GM06990 (cell line): Measurements from ENCODE around the gene HSD17B12.

ENCODE experiments used
- DNase-seq: peaks from one replicate; pipeline ENCODE4 v3.0.0-alpha.2; 2011; ENCODE audit not compliant: insufficient read length; ENCODE audit errors: extremely low read depth
- H3K27me3 ChIP-seq: replicated peaks from 2 replicates; pipeline ENCODE4 v1.6.0; 2011; ENCODE audit warnings: low read length; ENCODE audit not compliant: control insufficient read depth, insufficient read depth
- H3K36me3 ChIP-seq: 2 replicates; pipeline ENCODE4 v1.5.1; 2011; ENCODE audit warnings: low read length; ENCODE audit not compliant: control insufficient read depth, insufficient read depth
- H3K4me3 ChIP-seq: replicated peaks from 2 replicates; pipeline ENCODE4 v1.5.1; 2011; ENCODE audit warnings: low read depth, mild to moderate bottlenecking, control low read depth, low read length
- CTCF ChIP-seq: IDR thresholded peaks from 2 replicates; pipeline ENCODE4 v1.5.1; 2011; ENCODE audit warnings: low read length, control low read depth, mild to moderate bottlenecking, inconsistent platforms; ENCODE audit not compliant: insufficient read depth, poor library complexity, severe bottlenecking

Gene HSD17B12

DNA sequence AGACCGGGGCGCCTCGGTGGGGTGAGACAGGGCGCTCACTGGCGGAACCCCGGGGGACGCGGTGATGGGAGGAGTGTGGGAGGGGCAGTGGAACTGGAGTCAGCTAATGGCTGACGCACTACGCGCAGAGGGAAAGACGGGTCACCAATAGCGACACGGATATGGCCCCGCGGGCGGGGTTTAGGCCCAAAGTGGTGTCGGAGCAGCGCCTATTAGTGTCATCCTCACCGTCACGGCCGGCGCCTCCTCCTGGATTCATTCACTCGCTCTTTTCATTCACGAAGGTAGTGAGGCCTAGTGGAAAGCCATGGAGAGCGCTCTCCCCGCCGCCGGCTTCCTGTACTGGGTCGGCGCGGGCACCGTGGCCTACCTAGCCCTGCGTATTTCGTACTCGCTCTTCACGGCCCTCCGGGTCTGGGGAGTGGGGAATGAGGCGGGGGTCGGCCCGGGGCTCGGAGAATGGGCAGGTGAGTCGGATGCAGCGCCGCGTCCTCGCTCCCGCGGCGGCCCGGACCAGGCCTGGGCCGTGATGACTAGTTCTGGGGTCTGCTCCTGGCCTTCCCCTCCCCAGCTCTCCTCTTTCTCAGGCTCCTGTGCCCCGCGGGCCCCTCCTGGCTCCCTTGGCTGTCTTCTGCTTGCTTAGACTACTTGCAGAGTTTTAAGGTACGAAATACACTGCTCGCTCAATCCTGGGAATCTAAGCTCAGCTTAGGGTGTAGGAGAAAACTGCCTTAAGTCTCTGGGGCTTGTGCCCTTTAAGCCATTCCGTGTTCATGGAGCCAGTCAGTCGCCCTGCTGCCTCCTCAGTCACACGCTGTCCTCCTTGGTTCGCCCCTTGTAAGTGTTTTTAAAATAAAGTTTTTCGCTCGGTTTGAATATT is at the start of gene HSD17B12:
HSD17B12 (plus strand) TSS at position 218 of the 880 bp plus-strand sequence; CDS start at position 308, 90 bp downstream.
- peak; percentile 99 for DNase-seq
- no peak for TF ChIP-seq CTCF
- Histone ChIP-seq H3K27me3 (no peaks in the 10 kb centered on the region), H3K4me3 (peak within 1 kb of the TSS; percentile 93), H3K36me3 (peaks cover 1% of the 10 kb centered on the region; the same call in 1 of the 2 replicates)

DNA sequence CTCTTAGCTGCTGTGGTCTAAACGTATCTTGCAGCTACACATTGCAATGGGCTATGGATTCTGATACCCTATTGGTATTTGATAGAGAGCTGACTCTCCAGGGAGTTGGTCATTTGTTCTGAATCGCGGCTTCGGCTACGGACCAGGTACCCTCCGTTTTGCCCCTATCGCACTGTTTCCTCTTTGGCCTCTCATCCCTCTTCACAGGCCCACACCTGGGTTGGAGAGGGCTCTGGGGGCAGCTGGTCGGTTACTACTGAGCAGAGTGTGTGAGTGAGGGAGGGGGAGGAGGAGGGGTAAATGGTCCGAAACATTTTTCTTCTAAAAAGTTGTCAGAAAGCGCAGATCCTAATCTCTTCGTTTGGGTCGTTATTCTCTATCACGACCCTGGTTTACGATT is 48.8 kb upstream of the HSD17B12 start:
- no peak for DNase-seq
- no peaks in the 10 kb centered on the region for H3K36me3 ChIP-seq
- TF ChIP-seq CTCF, result no peak
- no peaks in the 10 kb centered on the region; the same call in 1 of the 2 replicates for H3K27me3 ChIP-seq
- no peak overlapping the region for H3K4me3 ChIP-seq

- H3K27me3 ChIP-seq, result no peaks in the 10 kb centered on the region; the same call in 1 of the 2 replicates
- DNase-seq, result no peak
- H3K4me3 ChIP-seq, result no peak overlapping the region
- TF ChIP-seq CTCF, result no peak
- no peaks in the 10 kb centered on the region for H3K36me3 ChIP-seq
Measured at GRCh38 chr11:43632181-43632580, 48.4 kb upstream of the HSD17B12 start.

GRCh38 chr11:43638717-43639116 is 41.8 kb upstream of the HSD17B12 start:
- Histone ChIP-seq H3K27me3 (no peaks in the 10 kb centered on the region; the same call in 1 of the 2 replicates), H3K36me3 (no peaks in the 10 kb centered on the region), H3K4me3 (no peak overlapping the region)
- DNase-seq, result no peak
- no peak for TF ChIP-seq CTCF

GRCh38 chr11:43639224-43639623 is 41.3 kb upstream of the HSD17B12 start:
- DNase-seq, result no peak
- H3K4me3 ChIP-seq, result no peak overlapping the region
- H3K27me3 ChIP-seq, result no peaks in the 10 kb centered on the region; the same call in 1 of the 2 replicates
- H3K36me3 ChIP-seq, result no peaks in the 10 kb centered on the region
- no peak for TF ChIP-seq CTCF

- no peaks in the 10 kb centered on the region for H3K36me3 ChIP-seq
- H3K4me3 ChIP-seq, result no peak overlapping the region
- H3K27me3 ChIP-seq, result no peaks in the 10 kb centered on the region; the same call in 1 of the 2 replicates
- TF ChIP-seq CTCF, result no peak
- DNase-seq, result no peak
Measured at GRCh38 chr11:43639920-43640319, 40.6 kb upstream of the HSD17B12 start.
